CD14-positive monocyte (primary cell): Measurements from ENCODE around the gene SCN7A. TPM values are rescaled to one million over a fixed set of nuclear protein-coding genes. Genes with fewer than 3 reads are reported as not detected.
"Not testable (repeated sequence)": the region's sequence is repeated elsewhere in the genome, so short reads cannot be mapped to it uniquely, and the experiment has no call there.

Source experiments
- DNase-seq, 3 donors: peaks; one replicate each; pipeline ENCODE4 v3.0.0-alpha.2; 2011 to 2022
- H2AFZ ChIP-seq: 2 replicates; pipeline ENCODE4 v1.6.0; 2012; ENCODE audit warnings: mild to moderate bottlenecking, low read depth, low read length, inconsistent platforms; ENCODE audit not compliant: insufficient read depth, poor library complexity, severe bottlenecking
- H3K27ac ChIP-seq, 2 donors: 1 replicate in 1 of 2; 2 replicates in 1 of 2; pipeline ENCODE4 v1.5.1; 2012 to 2013; ENCODE audit warnings: low read length in 2 of 2, control low read depth in 1 of 2, inconsistent platforms in 1 of 2, low read depth in 1 of 2, mild to moderate bottlenecking in 1 of 2
- H3K27me3 ChIP-seq, 2 donors: one replicate each; pipeline versions ENCODE4 v1.6.0 to v1.6.1; 2011 to 2013; ENCODE audit warnings: low read length in 2 of 2; ENCODE audit not compliant: control insufficient read depth in 2 of 2, insufficient read depth in 2 of 2
- H3K36me3 ChIP-seq, 2 donors: replicated peaks in 1 of 2; 1 replicate in 1 of 2; 2 replicates in 1 of 2; pipeline versions ENCODE4 v1.5.1 to v1.6.1; 2012 to 2013; ENCODE audit warnings: low read length in 2 of 2, control low read depth in 1 of 2, inconsistent platforms in 1 of 2, mild to moderate bottlenecking in 1 of 2; ENCODE audit not compliant: insufficient read depth in 2 of 2, control insufficient read depth in 1 of 2
- H3K4me1 ChIP-seq, 2 donors: 1 replicate in 1 of 2; 2 replicates in 1 of 2; pipeline versions ENCODE4 v1.5.1 to v1.6.1; 2012 to 2013; ENCODE audit warnings: low read length in 2 of 2, control low read depth in 1 of 2, inconsistent platforms in 1 of 2, mild to moderate bottlenecking in 1 of 2, moderate library complexity in 1 of 2; ENCODE audit not compliant: insufficient read depth in 2 of 2, control insufficient read depth in 1 of 2
- H3K4me2 ChIP-seq: replicated peaks from 2 replicates; pipeline ENCODE3; 2012; ENCODE audit warnings: low read length, moderate library complexity, mild to moderate bottlenecking; ENCODE audit not compliant: poor library complexity, severe bottlenecking; ENCODE audit errors: extremely low read depth
- H3K4me3 ChIP-seq, 3 experiments: fragments of 200-600 bp in 1 of 3; sonication (generic) in 1 of 3; replicated peaks in 1 of 3; 1 replicate in 2 of 3; 2 replicates in 1 of 3; pipeline ENCODE4 v1.5.1; 2011 to 2013; ENCODE audit warnings: low read length in 3 of 3, mild to moderate bottlenecking in 3 of 3, control low read depth in 2 of 3, low read depth in 2 of 3, inconsistent platforms in 1 of 3, moderate library complexity in 1 of 3
- H3K79me2 ChIP-seq: 2 replicates; pipeline ENCODE4 v1.6.0; 2012; ENCODE audit warnings: mild to moderate bottlenecking, control low read depth, inconsistent platforms, low read length, moderate library complexity; ENCODE audit not compliant: insufficient read depth
- H3K9ac ChIP-seq: 2 replicates; pipeline ENCODE4 v1.6.0; 2017; ENCODE audit warnings: low read length, mild to moderate bottlenecking; ENCODE audit not compliant: insufficient read depth, poor library complexity, severe bottlenecking
- H3K9me3 ChIP-seq, 2 donors: replicated peaks in 1 of 2; 1 replicate in 1 of 2; 2 replicates in 1 of 2; pipeline versions ENCODE4 v1.5.1 to v1.6.1; 2012 to 2013; ENCODE audit warnings: low read length in 2 of 2, control low read depth in 1 of 2; ENCODE audit not compliant: control insufficient read depth in 1 of 2, insufficient read depth in 1 of 2
- H4K20me1 ChIP-seq: 2 replicates; pipeline ENCODE4 v1.6.0; 2012; ENCODE audit warnings: mild to moderate bottlenecking, low read length, control low read depth, moderate library complexity; ENCODE audit not compliant: insufficient read depth
- H3K27ac Mint-ChIP-seq, 7 donors: one replicate each; pipeline ENCODE4 v1.8.0; 2020; ENCODE audit warnings: mild to moderate bottlenecking in 7 of 7, mixed read lengths in 7 of 7, moderate library complexity in 6 of 7, inconsistent platforms in 2 of 7
- H3K27me3 Mint-ChIP-seq, 3 donors: one replicate each; pipeline ENCODE4 v1.8.0; 2021 to 2022; ENCODE audit warnings: low read depth in 3 of 3, mild to moderate bottlenecking in 3 of 3, mixed read lengths in 3 of 3, moderate library complexity in 3 of 3, inconsistent platforms in 1 of 3
- H3K36me3 Mint-ChIP-seq, 2 donors: one replicate each; pipeline ENCODE4 v1.8.0; 2020; ENCODE audit warnings: mixed read lengths in 2 of 2, inconsistent platforms in 1 of 2, mild to moderate bottlenecking in 1 of 2
- H3K4me1 Mint-ChIP-seq: one replicate; pipeline ENCODE4 v1.8.0; 2020; ENCODE audit warnings: mild to moderate bottlenecking, mixed read lengths
- H3K4me3 Mint-ChIP-seq, 2 donors: one replicate each; pipeline ENCODE4 v1.8.0; 2020; ENCODE audit warnings: mild to moderate bottlenecking in 2 of 2, mixed read lengths in 2 of 2, moderate library complexity in 1 of 2
- H3K9me3 Mint-ChIP-seq, 7 donors: one replicate each; pipeline ENCODE4 v1.8.0; 2020 to 2022; ENCODE audit warnings: mixed read lengths in 7 of 7, mild to moderate bottlenecking in 6 of 7, moderate library complexity in 6 of 7, inconsistent platforms in 2 of 7
- CTCF ChIP-seq: fragments of 200-600 bp; IDR thresholded peaks from one replicate; pipeline ENCODE4 v1.8.0; 2022; ENCODE audit warnings: antibody characterized with exemption, mild to moderate bottlenecking
- WGBS: methylation state at CpG from one replicate; pipeline ENCODE4 v1.1.5; 2013; ENCODE audit warnings: missing lambda C conversion rate; ENCODE audit not compliant: insufficient coverage; 5-methylcytosine and 5-hydroxymethylcytosine counted together
- intact Hi-C, 2 donors: fragments of 100-400 bp; cut with micrococcal nuclease; formaldehyde crosslinking; loops; one replicate each; pipeline versions ENCODE4 v1.15.0 to v1.15.1; 2023
- polyA plus RNA-seq, 3 donors: library from polyadenylated mRNA; depleted of rRNA in 1 of 3; unstranded in 2 of 3; stranded (reverse) in 1 of 3; fragments of 300-500 nt in 2 of 3; fragments of >200 nt in 1 of 3; fragmentation: Illumina TruSeq in 2 of 3; gene quantifications; 1 replicate in 2 of 3; 2 replicates in 1 of 3; pipeline ENCODE4 v1.2.3, GENCODE V29; 2012 to 2021

SCN7A gene
- polyA plus RNA-seq, 3 donors = not detected

- H3K36me3 ChIP-seq = no peaks in the 10 kb centered on the region
- H2AFZ ChIP-seq = no peak overlapping the region
- H3K27ac Mint-ChIP-seq = no peak overlapping the region
- no peaks in the 10 kb centered on the region for H4K20me1 ChIP-seq
- H3K9me3 ChIP-seq = no peaks in the 10 kb centered on the region
- DNase-seq = peak in 2 of 3 donors; percentile 9 to 25
- TF ChIP-seq CTCF = no peak
- no peak overlapping the region for H3K9ac ChIP-seq
- 100% methylated on average over 1 of the region's 7 CpGs for WGBS
- H3K9me3 Mint-ChIP-seq = peaks cover 0 to 3% (median 0%) of the 10 kb centered on the region in 7 donors
- H3K4me3 ChIP-seq = no peak overlapping the region
- peaks cover 0 to 3% of the 10 kb centered on the region in 2 donors for H3K4me1 ChIP-seq
- no peak overlapping the region for H3K4me2 ChIP-seq
- intact Hi-C loops = no loop called here
- no peaks in the 10 kb centered on the region for H3K36me3 Mint-ChIP-seq
- H3K4me1 Mint-ChIP-seq = peaks cover 16% of the 10 kb centered on the region
- no peaks in the 10 kb centered on the region for H3K79me2 ChIP-seq
- H3K27me3 ChIP-seq = no peaks in the 10 kb centered on the region
- H3K27ac ChIP-seq = no peak overlapping the region
- no peak overlapping the region for H3K4me3 Mint-ChIP-seq
- H3K27me3 Mint-ChIP-seq = peaks cover 0 to 7% (median 0%) of the 10 kb centered on the region in 3 donors
Observed at GRCh38 chr2:166410828-166411472, 83.1 kb downstream of the SCN7A start.

GRCh38 chr2:166407746-166408145 is 86.3 kb downstream of the SCN7A start:
- intact Hi-C loops, H3K4me3 Mint-ChIP-seq, H3K4me2 ChIP-seq, H3K27ac Mint-ChIP-seq, H3K27me3 ChIP-seq, H2AFZ ChIP-seq, H3K27ac ChIP-seq, H3K36me3 ChIP-seq, H3K79me2 ChIP-seq, H3K9me3 Mint-ChIP-seq, H3K36me3 Mint-ChIP-seq, H3K27me3 Mint-ChIP-seq, H3K9ac ChIP-seq, H3K9me3 ChIP-seq, H4K20me1 ChIP-seq, H3K4me1 ChIP-seq, H3K4me3 ChIP-seq: not testable (repeated sequence)
- DNase-seq = peak; percentile 0 to 25 (median 2)
- no CpG with 5 or more reads among the region's 2 CpGs for WGBS
- H3K4me1 Mint-ChIP-seq = peaks cover 13% of the 10 kb centered on the region
